Right ventricle myocardium superior (tissue), 1 donor: ENCODE measurements around the gene KLK4. TPM values are rescaled to one million over a fixed set of nuclear protein-coding genes. Genes with fewer than 3 reads are reported as not detected.
A peak's percentile ranks its signal among the peaks of the same experiment; 100 is the strongest.
"Not testable (repeated sequence)": the region's sequence is repeated elsewhere in the genome, so short reads cannot be mapped to it uniquely, and the experiment has no call there.

Source experiments
- ATAC-seq: fragments of 200-7000 bp; cut with Tn5 transposase; one replicate; pipeline ENCODE4 v1.9.1; 2020; ENCODE audit warnings: mild to moderate bottlenecking; ENCODE audit not compliant: poor library complexity
- DNase-seq: peaks from one replicate; pipeline ENCODE4 v3.0.0-alpha.2; 2020
- intact Hi-C: fragments of 100-400 bp; cut with DNase I; formaldehyde crosslinking; loops from one replicate; pipeline ENCODE4 v1.11.2; 2022
- total RNA-seq: library from RNA; stranded (reverse); fragmentation: NEBNext Ultra II Directional; extraction: Animal tissue kit (Norgen Biotek cat#: 25700); gene quantifications from one replicate; pipeline ENCODE4 v1.2.1, GENCODE V29; 2021
- donor health status: DM: no; HTN: yes; CAD: no; lungs with severe emphysema.

KLK4 gene
- total RNA-seq, 1 donor from 2014 or later, result not detected

GRCh38 chr19:50922317-50922853 lies 11.2 kb upstream of the KLK4 start:
- intact Hi-C loops, result loop anchor here (10.0 kb wide), 2 partner anchors 172 to 558 kb away; partner anchors contain the start of gene NAPSA
- peak; percentile 90 for ATAC-seq
- peak; percentile 63 for DNase-seq

DNA sequence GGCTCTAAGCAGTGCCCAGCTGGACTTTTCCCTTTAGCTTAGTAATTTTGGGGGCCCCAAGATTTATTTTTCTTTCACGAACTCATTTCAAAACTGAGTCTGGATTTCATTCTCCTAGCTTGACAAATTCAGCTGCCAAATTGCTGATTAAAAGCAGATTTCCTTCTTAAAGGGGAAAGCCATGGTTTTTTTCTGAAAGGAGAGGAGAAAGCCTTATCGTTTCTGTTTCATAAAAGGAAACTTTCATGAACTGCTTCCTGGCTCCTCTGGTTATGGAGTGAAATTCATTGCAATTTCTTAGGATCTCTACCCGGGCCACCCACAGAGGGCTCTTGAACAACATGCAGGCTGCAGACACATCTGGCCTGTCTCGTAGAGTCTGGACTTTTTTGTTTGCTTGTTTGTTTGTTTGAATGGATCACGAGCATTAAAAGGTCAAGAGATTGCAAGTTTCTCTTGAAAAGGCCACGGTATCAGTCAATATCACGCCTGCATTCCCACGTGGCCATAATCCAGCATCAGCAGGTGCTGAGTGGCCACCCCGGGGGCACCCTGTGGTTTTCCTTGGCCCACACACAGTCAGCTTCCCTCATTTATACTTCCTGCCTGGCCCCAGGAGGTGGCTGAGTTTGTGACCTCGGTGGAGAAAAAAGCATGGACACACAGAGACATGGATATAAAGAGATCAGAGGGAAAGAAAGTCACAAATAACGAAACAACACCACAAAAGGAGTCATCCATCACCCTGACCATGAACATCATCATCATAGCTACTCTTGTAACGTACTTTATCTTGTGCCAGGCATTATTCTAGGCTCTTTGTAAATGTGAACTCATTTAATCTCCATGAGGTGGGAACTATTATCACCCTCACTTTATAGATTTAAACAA lies 10.5 kb upstream of the KLK4 start:
- intact Hi-C loops, result loop anchor here (10.0 kb wide), 2 partner anchors 173 to 557 kb away; partner anchors contain the start of gene NAPSA
- DNase-seq (no peak), ATAC-seq (no peak)

DNA sequence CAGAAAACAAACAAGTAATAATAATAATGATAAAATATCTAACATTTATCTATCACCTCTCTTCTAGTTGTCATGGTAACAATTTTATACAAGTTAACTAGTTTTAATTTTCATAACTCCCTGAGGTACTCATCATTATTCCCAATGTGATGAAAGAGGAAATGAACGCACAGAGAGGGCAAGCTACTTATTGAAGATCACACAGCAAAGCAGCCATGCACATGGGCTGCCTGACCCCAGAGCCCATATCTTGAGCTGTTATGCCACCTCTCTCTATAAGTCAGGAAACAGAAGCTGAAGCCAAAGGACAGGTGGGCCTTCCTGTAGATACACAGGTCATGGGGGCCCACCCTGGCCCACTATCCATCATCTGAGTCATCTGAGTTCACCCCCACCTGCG lies 4.9 kb upstream of the KLK4 start:
- no peak for DNase-seq
- ATAC-seq, result no peak
- intact Hi-C loops, result no loop called here

GRCh38 chr19:50912727-50913716 lies 1.8 kb upstream of the KLK4 start:
- no peak for ATAC-seq
- intact Hi-C loops, result no loop called here
- DNase-seq, result no peak

DNA sequence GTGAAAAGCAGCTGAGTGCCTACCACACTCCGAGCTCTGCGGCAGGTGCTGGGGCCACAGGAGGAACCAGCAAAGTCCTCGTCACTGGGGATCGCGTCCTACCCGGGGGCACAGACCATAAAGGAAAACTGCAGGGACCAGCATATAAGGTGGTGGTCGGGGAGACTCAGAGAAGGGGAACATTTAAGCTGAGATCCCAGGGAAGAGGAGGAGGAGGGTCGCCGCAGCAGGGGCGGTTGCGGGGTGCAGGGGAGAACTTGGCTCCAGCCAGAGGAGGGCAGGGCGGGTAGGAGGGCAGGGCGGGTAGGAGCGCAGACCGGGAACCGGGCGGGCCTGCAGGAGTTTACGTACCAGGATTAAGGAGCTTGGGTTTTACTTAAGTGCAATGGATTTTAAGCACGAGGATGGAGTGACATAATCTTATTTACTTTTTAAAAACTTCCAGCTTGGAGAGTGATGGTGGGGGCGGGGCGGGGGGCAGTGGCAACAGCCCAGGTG lies 956 bp upstream of the KLK4 start:
- intact Hi-C loops, result no loop called here
- DNase-seq, result no peak
- no peak for ATAC-seq

DNA sequence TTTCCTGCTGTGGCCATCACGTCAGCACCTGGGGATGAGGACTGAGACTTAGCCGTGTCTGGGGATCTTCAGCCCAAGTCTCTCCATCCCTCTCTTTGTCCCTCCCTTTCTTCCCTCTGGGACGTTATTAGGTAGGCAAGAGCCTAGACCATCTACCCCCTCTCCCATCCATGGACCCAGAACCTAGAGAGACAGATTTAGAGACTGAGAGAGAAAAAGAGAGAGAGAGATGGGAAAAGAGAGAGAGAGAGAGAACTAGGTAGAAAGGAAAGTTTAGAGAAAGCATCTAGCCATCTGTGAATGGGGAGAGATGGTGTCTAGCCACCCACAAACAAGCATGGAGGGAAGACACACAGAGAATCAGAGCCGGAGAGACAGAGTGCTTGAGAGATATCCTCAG lies 473 bp downstream of the KLK4 start:
- no peak for DNase-seq
- intact Hi-C loops, result no loop called here

GRCh38 chr19:50909240-50910070 lies 1.7 kb downstream of the KLK4 start:
- ATAC-seq, result no peak
- intact Hi-C loops, result no loop called here
- no peak for DNase-seq

More for the DNA sequence above, 473 bp downstream of the KLK4 start:
- ATAC-seq, result no peak

GRCh38 chr19:50908336-50908735 lies 2.9 kb downstream of the KLK4 start:
- no peak for ATAC-seq
- intact Hi-C loops, result no loop called here
- DNase-seq, result no peak

DNA sequence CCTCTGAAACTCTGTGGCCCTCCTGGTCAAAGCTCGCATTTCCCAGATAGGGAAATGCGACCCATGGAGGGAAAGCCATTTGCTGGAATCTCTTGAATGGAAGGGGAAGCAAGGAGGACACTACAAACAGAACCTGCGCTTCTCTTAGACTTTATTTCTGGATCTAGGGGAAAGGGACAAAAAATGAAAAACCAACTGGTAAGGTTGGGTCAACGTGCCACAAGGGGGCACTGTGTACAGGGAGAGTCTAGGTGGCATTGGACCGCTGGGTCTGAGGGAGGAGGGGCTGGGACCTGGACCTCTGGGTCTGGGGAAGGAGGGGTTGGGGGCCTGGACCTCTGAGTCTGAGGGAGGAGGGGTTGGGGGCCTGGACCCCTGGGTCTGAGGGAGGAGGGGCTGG lies 5.0 kb downstream of the KLK4 start:
- no peak for DNase-seq
- intact Hi-C loops, result no loop called here
- no peak for ATAC-seq

GRCh38 chr19:50902640-50903039 lies 8.6 kb downstream of the KLK4 start:
- intact Hi-C loops, result no loop called here
- DNase-seq, result no peak
- ATAC-seq, result no peak

DNA sequence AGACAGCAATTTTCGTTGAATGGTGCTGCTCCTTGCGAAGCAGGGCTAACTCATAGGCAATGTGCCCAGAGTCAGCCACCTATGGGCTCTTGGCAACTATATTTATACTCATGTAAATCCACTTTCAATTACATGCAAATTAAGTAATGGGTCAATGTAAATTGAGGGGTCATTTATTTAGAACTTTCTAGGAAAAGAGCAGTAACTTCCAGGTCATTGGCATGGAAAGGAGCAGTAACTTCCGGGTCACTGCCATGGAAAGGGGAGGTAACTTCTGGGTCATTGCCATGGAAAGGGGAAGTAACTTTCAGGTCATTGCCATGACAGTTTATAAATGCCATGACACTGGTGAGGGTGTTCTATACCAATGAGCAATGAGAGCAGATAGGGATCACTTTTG lies 11.6 kb downstream of the KLK4 start:
- no peak for DNase-seq
- intact Hi-C loops, result no loop called here
- ATAC-seq, result no peak

DNA sequence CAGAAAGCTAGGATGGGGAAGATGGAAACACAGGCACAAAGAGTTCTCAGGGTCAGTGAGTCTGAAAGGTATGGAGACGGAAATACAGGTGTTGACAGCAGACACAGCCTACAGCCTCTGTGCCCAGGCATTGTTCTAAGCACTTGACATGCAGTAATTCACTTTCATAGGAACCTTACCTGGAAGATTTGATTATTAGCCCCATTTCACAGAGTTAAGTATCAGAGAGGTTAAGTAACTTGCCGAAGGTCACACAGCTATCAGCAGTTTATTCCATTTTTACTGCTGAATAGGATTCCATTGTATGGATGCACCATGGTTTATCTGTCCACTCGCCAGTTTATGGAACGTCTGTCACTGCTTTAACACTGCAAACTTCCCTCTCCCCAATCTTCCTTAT lies 13.2 kb downstream of the KLK4 start:
- ATAC-seq (no peak), DNase-seq (no peak)
- intact Hi-C loops, result no loop called here

GRCh38 chr19:50897612-50898011 lies 13.6 kb downstream of the KLK4 start:
- DNase-seq, result no peak
- intact Hi-C loops, result no loop called here
- no peak for ATAC-seq

DNA sequence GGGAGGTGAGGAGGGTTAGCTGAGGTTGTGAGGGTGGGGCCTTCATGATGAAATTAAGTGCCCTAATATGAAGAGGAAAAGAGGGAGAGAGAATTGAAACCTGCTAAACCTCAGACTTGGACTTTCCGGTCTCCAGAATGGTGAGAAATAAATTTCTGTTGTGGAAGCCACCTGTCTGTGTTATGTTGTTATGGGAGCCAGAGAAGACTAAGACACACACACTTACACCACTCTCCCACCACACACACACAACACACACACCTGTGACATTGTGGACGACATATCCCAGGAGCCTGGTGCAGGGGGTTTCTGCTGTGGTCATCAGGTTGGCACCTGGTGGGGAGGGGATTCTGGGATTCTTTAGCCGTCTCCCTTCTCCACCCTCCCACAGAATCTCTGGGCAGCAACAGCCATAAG lies 14.0 kb downstream of the KLK4 start:
- ATAC-seq (no peak), DNase-seq (no peak)
- intact Hi-C loops, result no loop called here

- DNase-seq (no peak), ATAC-seq (no peak)
- intact Hi-C loops, result no loop called here
Observed at GRCh38 chr19:50896591-50897190, 14.5 kb downstream of the KLK4 start.

DNA sequence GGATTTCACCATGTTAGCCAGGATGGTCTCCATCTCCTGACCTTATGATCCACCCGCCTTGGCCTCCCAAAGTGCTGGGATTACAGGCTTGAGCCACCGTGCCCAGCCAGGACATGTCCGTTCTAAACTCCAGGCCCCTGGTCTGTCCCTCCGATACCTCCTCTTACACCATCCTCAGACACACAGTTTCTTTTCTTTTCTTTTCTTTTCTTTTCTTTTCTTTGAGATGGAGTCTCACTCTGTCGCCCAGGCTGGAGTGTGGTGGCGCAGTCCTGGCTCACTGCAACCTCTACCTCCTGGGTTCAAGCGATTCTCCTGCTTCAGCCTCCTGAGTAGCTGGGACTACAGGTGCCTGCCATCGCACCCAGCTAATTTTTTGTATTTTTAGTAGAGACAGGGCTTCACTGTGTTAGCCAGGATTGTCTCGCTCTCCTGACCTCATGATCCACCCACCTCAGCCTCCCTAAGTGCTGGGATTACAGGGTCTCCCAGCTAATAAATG lies 15.1 kb downstream of the KLK4 start:
- ATAC-seq, intact Hi-C loops, DNase-seq: not testable (repeated sequence)

DNA sequence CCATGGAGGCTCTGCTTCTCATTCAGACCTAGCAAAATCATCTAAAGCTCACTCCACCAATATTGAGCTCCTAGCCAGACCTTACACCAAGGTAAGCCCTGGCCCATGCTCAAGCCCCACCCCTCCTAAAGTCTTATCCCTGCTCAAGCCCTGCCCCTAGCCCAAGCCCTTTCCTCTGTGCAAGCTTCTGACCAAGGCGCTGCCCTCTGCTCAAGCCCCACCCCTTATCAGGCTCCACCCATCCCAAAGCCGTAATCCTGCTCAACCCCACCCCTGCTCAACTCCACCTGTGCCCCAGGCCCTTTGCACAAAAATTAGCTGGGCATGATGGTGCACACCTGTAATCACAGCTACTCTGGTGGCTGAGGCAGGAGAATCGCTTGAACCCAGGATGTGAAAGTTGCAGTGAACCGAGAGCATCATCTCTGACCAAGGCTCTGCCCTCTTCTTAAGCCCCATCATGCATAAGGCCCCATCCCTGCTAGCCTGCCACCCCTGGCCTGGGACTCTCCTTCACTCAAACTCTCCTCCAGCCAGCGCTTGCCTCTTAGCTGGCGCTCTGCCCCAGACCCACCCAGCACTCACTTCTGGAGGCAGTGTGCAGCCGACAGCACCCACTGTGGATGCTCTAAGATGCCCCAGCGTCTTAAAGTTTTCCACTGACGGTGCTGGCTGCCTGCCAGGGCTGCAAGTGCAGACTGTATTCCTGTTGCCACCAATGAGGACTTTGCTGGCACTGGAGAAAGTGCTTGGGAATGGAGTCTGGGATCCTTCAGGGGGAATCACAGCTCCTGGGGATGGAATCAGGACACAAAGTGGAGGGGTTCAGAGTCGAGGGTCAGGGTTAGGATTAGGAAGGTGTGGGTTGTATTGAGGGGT lies 16.5 kb downstream of the KLK4 start:
- ATAC-seq (no peak), DNase-seq (no peak)
- intact Hi-C loops, result no loop called here
